IMR-90 (cell line): ENCODE results near the gene PCCA. TPM values are rescaled to one million over a fixed set of nuclear protein-coding genes. Genes with fewer than 3 reads are reported as not detected.

Experiments used
- ATAC-seq: fragments of 200-7000 bp; cut with Tn5 transposase; 2 replicates; pipeline ENCODE4 v1.9.1; 2020; ENCODE audit warnings: low read depth, mild to moderate bottlenecking, moderate library complexity
- BruUV-seq: library from RNA; stranded (reverse); fragments of 400-500 nt; replicated peaks from 2 replicates; lab custom pipeline; 2021; lab: Mats Ljungman, UMichigan
- CTCF ChIA-PET: fragments of 300-600 bp; formaldehyde crosslinking; extraction: SDS; loops from one replicate; lab custom pipeline; 2021; ENCODE audit warnings: antibody characterized with exemption; lab: Yijun Ruan, JAX
- POLR2A ChIA-PET: fragments of 300-600 bp; sonication (Branson Sonifier 250); formaldehyde crosslinking; loops from one replicate; lab custom pipeline; 2022; ENCODE audit warnings: antibody characterized with exemption; ENCODE audit not compliant: unreplicated experiment; lab: Charles Lee
- DNase-seq: peaks from one replicate; pipeline ENCODE4 v3.0.0; 2013
- H2AFZ ChIP-seq: replicated peaks from 2 replicates; pipeline ENCODE3; 2013; ENCODE audit warnings: low read length, mild to moderate bottlenecking; ENCODE audit not compliant: poor library complexity
- H2AK5ac ChIP-seq: 2 replicates; pipeline ENCODE4 v1.6.1; 2013; ENCODE audit warnings: low read depth, low read length, inconsistent platforms
- H2AK9ac ChIP-seq: replicated peaks from 2 replicates; pipeline ENCODE3; 2013; ENCODE audit warnings: mild to moderate bottlenecking, low read depth, low read length, moderate library complexity; ENCODE audit not compliant: poor library complexity
- H2BK120ac ChIP-seq: 2 replicates; pipeline ENCODE4 v1.6.1; 2013; ENCODE audit warnings: low read depth, low read length, inconsistent platforms
- H2BK15ac ChIP-seq: 3 replicates; pipeline ENCODE4 v1.6.1; 2013; ENCODE audit warnings: low read depth, low read length, inconsistent platforms
- H2BK20ac ChIP-seq: 2 replicates; pipeline ENCODE4 v1.6.1; 2013; ENCODE audit warnings: low read depth, mild to moderate bottlenecking, inconsistent platforms, low read length, moderate library complexity
- H2BK5ac ChIP-seq: 2 replicates; pipeline ENCODE4 v1.6.1; 2013; ENCODE audit warnings: mild to moderate bottlenecking, low read depth, low read length, inconsistent platforms; ENCODE audit not compliant: poor library complexity, severe bottlenecking
- H3K14ac ChIP-seq: replicated peaks from 2 replicates; pipeline ENCODE4 v1.6.1; 2013; ENCODE audit warnings: low read depth, low read length, inconsistent platforms
- H3K18ac ChIP-seq: 2 replicates; pipeline ENCODE4 v1.6.1; 2013; ENCODE audit warnings: low read depth, low read length, control low read depth
- H3K23ac ChIP-seq: 2 replicates; pipeline ENCODE4 v1.6.1; 2013; ENCODE audit warnings: low read depth, low read length, inconsistent platforms
- H3K27ac ChIP-seq: 2 replicates; pipeline ENCODE4 v1.5.1; 2013; ENCODE audit warnings: mild to moderate bottlenecking, control low read depth, low read length; ENCODE audit not compliant: insufficient read depth
- H3K27me3 ChIP-seq: 2 replicates; pipeline ENCODE4 v1.6.1; 2013; ENCODE audit warnings: low read length; ENCODE audit not compliant: control insufficient read depth, insufficient read depth
- H3K36me3 ChIP-seq: 2 replicates; pipeline ENCODE4 v1.6.1; 2013; ENCODE audit warnings: low read length, mixed read lengths; ENCODE audit not compliant: control insufficient read depth, insufficient read depth
- H3K4ac ChIP-seq: 2 replicates; pipeline ENCODE4 v1.6.1; 2013; ENCODE audit warnings: low read depth, low read length, inconsistent platforms
- H3K4me1 ChIP-seq: 2 replicates; pipeline ENCODE4 v1.6.1; 2013; ENCODE audit warnings: low read length, mixed read lengths; ENCODE audit not compliant: control insufficient read depth, insufficient read depth
- H3K4me2 ChIP-seq: 2 replicates; pipeline ENCODE4 v1.6.1; 2013; ENCODE audit warnings: low read depth, mild to moderate bottlenecking, control low read depth, low read length, moderate library complexity
- H3K4me3 ChIP-seq: 2 replicates; pipeline ENCODE4 v1.5.1; 2013; ENCODE audit warnings: low read depth, mild to moderate bottlenecking, control low read depth, low read length, moderate library complexity; ENCODE audit not compliant: insufficient read depth
- H3K56ac ChIP-seq: 2 replicates; pipeline ENCODE4 v1.6.1; 2013; ENCODE audit warnings: low read length, inconsistent platforms; ENCODE audit not compliant: insufficient read depth; ENCODE audit errors: extremely low read depth
- H3K79me1 ChIP-seq, 2 experiments: 2 replicates each; pipeline ENCODE4 v1.6.1; 2013; ENCODE audit warnings: low read length in 2 of 2, inconsistent platforms in 1 of 2, low read depth in 1 of 2
- H3K9ac ChIP-seq: 2 replicates; pipeline ENCODE4 v1.6.1; 2013; ENCODE audit warnings: low read depth, low read length, control low read depth
- H3K9me1 ChIP-seq: 2 replicates; pipeline ENCODE4 v1.6.1; 2013; ENCODE audit warnings: low read length, inconsistent platforms; ENCODE audit not compliant: insufficient read depth
- H3K9me3 ChIP-seq: 2 replicates; pipeline ENCODE4 v1.6.1; 2013; ENCODE audit warnings: low read length; ENCODE audit not compliant: control insufficient read depth, insufficient read depth
- H4K20me1 ChIP-seq: 2 replicates; pipeline ENCODE4 v1.6.1; 2013; ENCODE audit warnings: low read length, inconsistent platforms; ENCODE audit not compliant: insufficient read depth
- H4K5ac ChIP-seq: 2 replicates; pipeline ENCODE4 v1.6.1; 2013; ENCODE audit warnings: mild to moderate bottlenecking, low read depth, low read length, control low read depth
- H4K8ac ChIP-seq, 2 experiments: 2 replicates each; pipeline ENCODE4 v1.6.1; 2013; ENCODE audit warnings: low read depth in 2 of 2, low read length in 2 of 2, control low read depth in 1 of 2, inconsistent platforms in 1 of 2
- H4K91ac ChIP-seq: 2 replicates; pipeline ENCODE4 v1.6.1; 2013; ENCODE audit warnings: low read depth, low read length, inconsistent platforms; ENCODE audit not compliant: insufficient read depth
- BHLHE40 ChIP-seq: fragments of 150-350 bp; IDR thresholded peaks from 2 replicates; pipeline ENCODE4 v1.6.1; 2016; ENCODE audit warnings: mild to moderate bottlenecking, low read depth, low read length
- MAFK ChIP-seq: IDR thresholded peaks from 2 replicates; pipeline ENCODE4 v1.6.1; 2012; ENCODE audit warnings: low read depth, low read length, improper control_type of control experiment
- MAZ ChIP-seq: IDR thresholded peaks from 2 replicates; pipeline ENCODE4 v1.6.1; 2012; ENCODE audit warnings: low read depth, mild to moderate bottlenecking, low read length, improper control_type of control experiment, moderate library complexity, borderline replicate concordance
- POLR2A ChIP-seq: IDR thresholded peaks from 2 replicates; pipeline ENCODE4 v1.6.1; 2012; ENCODE audit warnings: mild to moderate bottlenecking, low read depth, low read length
- RCOR1 ChIP-seq: IDR thresholded peaks from 2 replicates; pipeline ENCODE4 v1.6.1; 2012; ENCODE audit warnings: mild to moderate bottlenecking, low read length, improper control_type of control experiment; ENCODE audit not compliant: insufficient replicate concordance
- RFX5 ChIP-seq: IDR thresholded peaks from 2 replicates; pipeline ENCODE4 v1.8.0; 2012; ENCODE audit warnings: low read depth, mild to moderate bottlenecking, low read length, moderate library complexity
- WGBS, 2 experiments: methylation state at CpG; one replicate each; pipeline versions ENCODE4 v1.1.5 to v1.1.7; 2013; ENCODE audit warnings: missing lambda C conversion rate in 2 of 2; ENCODE audit not compliant: insufficient read length in 1 of 2; ENCODE audit errors: extremely low coverage in 2 of 2; 5-methylcytosine and 5-hydroxymethylcytosine counted together
- dilution Hi-C: fragments of 300-500 bp; cut with HindIII; formaldehyde crosslinking; loops from one replicate; pipeline ENCODE4 v1.14.3; 2018; ENCODE audit warnings: low sequenced_read_pairs; ENCODE audit not compliant: unreplicated experiment
- in situ Hi-C: fragments of 300-500 bp; cut with MboI; formaldehyde crosslinking; loops from 3 replicates; pipeline ENCODE4 v1.14.3; 2019; ENCODE audit warnings: low sequenced_read_pairs, inconsistent platforms, mixed read lengths
- intact Hi-C: fragments of 100-400 bp; cut with micrococcal nuclease; formaldehyde crosslinking; loops from 2 replicates; pipeline ENCODE4 v1.10.0; 2022
- polyA plus RNA-seq, 3 experiments: library from polyadenylated mRNA; depleted of rRNA; stranded (reverse); fragments of >200 nt; gene quantifications; 2 replicates each; pipeline ENCODE4 v1.2.3, GENCODE V29; 2012; ENCODE audit warnings: low replicate concordance in 1 of 3
- total RNA-seq: library from RNA; depleted of rRNA; stranded (reverse); fragments of >200 nt; gene quantifications from 2 replicates; pipeline ENCODE4 v1.2.3, GENCODE V29; 2012

PCCA gene
- total and polyA plus RNA-seq, 2 of the 4 experiments (the other 2 are of a cell fraction): 7.6 to 24.0 TPM

GRCh38 chr13:100443998-100444328, 355.1 kb downstream of the PCCA start:
- Histone ChIP-seq H2BK15ac (0 out of 3 replicates have a peak overlapping the region, but pooled peaks have one; percentile 48), H2BK120ac (peak overlapping the region; percentile 2; the same call in 1 of the 2 replicates), H3K27me3 (no peaks in the 10 kb centered on the region), H4K5ac (peak overlapping the region; percentile 49; the same call in 1 of the 2 replicates), H3K4me3 (no peak overlapping the region), H3K9ac (no peak overlapping the region), H2AK5ac (peak overlapping the region; percentile 11; the same call in 1 of the 2 replicates), H2BK20ac (0 out of 2 replicates have a peak overlapping the region, but pooled peaks have one; percentile 6), H4K8ac (peak overlapping the region in 1 of 2 experiments; percentile 80; a peak in 2 of 4 replicates), H2AFZ (peak overlapping the region; percentile 40), H2AK9ac (no peak overlapping the region), H3K4me1 (peaks cover 6% of the 10 kb centered on the region), H3K9me3 (no peaks in the 10 kb centered on the region), H3K27ac (no peak overlapping the region), H3K18ac (no peak overlapping the region), H3K56ac (0 out of 2 replicates have a peak overlapping the region, but pooled peaks have one; percentile 10), H3K4ac (peak overlapping the region; percentile 28; the same call in 1 of the 2 replicates), H2BK5ac (no peak overlapping the region), H3K79me1 (peaks cover 4 to 16% of the 10 kb centered on the region in 2 experiments; a peak in 3 of 4 replicates), H3K9me1 (peaks cover 6% of the 10 kb centered on the region; the same call in 1 of the 2 replicates), H3K36me3 (no peaks in the 10 kb centered on the region), H4K91ac (no peak overlapping the region), H3K23ac (peak overlapping the region; percentile 18), H3K14ac (peak overlapping the region; percentile 61), H3K4me2 (no peak overlapping the region), H4K20me1 (no peaks in the 10 kb centered on the region)
- BruUV-seq: no TSS peak
- TF ChIP-seq BHLHE40: no peak
- no peak for TF ChIP-seq MAZ
- TF ChIP-seq RCOR1: no peak
- TF ChIP-seq RFX5: no peak
- TF ChIP-seq MAFK: no peak
- TF ChIP-seq POLR2A: no peak
- DNase-seq: no peak
- no peak for ATAC-seq
- in situ Hi-C loops (no loop called here), intact Hi-C loops (no loop called here), dilution Hi-C loops (no loop called here)
- CTCF ChIA-PET: interaction anchor here (0.6 kb wide), 1 partner anchor 1288 kb away, joined by 3 read pairs; no protein-coding TSS in a partner anchor
- POLR2A ChIA-PET: no interaction called here
- 82% methylated on average over 2 of the region's 4 CpGs; no CpG with 5 or more reads in 1 of the 2 experiments for WGBS, 2 experiments
